Fibroblast of mammary gland (primary cell): ENCODE data around the gene AHCTF1.

Experiments used
- DNase-seq: peaks from one replicate; pipeline ENCODE4 v3.0.0-alpha.2; 2010; ENCODE audit warnings: low read depth
- H3K4me3 ChIP-seq: 2 replicates; pipeline ENCODE4 v1.5.1; 2011; ENCODE audit warnings: low read depth, mild to moderate bottlenecking, low read length, moderate library complexity; ENCODE audit not compliant: control insufficient read depth
- TF ChIP-seq, protein P1 (sequence below): conservative IDR thresholded peaks from 2 replicates; pipeline ENCODE4 v1.5.1; 2011; ENCODE audit warnings: low read depth, low read length, inconsistent platforms; ENCODE audit not compliant: control insufficient read depth, insufficient read depth

AHCTF1 gene

DNA sequence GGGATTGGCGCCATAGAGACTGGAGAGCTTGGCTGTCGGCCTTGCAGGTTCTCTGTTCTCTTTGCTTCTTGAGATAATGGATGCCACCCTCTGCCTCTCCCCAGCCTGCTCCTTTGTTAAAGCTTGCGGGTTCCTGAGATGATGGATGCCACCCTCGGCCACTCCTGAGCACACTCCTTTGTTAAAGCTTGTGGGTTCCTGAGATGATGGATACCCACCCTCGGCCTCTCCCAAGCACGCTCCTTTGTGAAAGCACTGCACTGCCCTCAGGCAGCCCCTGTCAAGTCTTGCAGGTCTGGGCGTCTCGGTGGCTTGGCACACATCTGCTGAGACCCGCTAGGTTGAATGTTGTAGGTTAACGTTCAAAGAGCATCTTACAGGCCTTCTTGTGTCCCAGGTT, 131.0 kb downstream of the AHCTF1 start:
- no peak overlapping the region for H3K4me3 ChIP-seq
- DNase-seq = no peak
- TF ChIP-seq, protein P1, sequence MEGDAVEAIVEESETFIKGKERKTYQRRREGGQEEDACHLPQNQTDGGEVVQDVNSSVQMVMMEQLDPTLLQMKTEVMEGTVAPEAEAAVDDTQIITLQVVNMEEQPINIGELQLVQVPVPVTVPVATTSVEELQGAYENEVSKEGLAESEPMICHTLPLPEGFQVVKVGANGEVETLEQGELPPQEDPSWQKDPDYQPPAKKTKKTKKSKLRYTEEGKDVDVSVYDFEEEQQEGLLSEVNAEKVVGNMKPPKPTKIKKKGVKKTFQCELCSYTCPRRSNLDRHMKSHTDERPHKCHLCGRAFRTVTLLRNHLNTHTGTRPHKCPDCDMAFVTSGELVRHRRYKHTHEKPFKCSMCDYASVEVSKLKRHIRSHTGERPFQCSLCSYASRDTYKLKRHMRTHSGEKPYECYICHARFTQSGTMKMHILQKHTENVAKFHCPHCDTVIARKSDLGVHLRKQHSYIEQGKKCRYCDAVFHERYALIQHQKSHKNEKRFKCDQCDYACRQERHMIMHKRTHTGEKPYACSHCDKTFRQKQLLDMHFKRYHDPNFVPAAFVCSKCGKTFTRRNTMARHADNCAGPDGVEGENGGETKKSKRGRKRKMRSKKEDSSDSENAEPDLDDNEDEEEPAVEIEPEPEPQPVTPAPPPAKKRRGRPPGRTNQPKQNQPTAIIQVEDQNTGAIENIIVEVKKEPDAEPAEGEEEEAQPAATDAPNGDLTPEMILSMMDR = no peak

DNA sequence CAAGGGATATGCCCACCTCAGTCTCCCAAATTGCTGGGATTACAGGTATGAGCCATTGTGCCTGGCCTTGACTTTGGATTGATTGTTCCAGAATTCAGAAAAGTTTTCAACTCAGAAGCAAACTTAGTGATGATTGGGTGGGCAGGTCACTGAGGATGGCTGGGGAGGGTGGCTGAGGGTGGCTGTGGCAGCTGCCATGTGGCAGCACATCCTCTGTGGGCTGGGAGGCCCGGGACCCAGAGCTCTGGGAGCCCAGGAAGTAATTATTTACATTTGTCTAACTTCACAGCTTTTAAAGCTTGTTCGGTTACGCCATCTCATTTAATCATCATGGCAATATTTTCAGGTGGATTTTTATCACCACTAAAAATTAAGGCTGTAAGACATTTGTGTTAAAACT, 131.4 kb downstream of the AHCTF1 start:
- no peak for DNase-seq
- TF ChIP-seq, protein P1 = no peak
- no peak overlapping the region for H3K4me3 ChIP-seq

DNA sequence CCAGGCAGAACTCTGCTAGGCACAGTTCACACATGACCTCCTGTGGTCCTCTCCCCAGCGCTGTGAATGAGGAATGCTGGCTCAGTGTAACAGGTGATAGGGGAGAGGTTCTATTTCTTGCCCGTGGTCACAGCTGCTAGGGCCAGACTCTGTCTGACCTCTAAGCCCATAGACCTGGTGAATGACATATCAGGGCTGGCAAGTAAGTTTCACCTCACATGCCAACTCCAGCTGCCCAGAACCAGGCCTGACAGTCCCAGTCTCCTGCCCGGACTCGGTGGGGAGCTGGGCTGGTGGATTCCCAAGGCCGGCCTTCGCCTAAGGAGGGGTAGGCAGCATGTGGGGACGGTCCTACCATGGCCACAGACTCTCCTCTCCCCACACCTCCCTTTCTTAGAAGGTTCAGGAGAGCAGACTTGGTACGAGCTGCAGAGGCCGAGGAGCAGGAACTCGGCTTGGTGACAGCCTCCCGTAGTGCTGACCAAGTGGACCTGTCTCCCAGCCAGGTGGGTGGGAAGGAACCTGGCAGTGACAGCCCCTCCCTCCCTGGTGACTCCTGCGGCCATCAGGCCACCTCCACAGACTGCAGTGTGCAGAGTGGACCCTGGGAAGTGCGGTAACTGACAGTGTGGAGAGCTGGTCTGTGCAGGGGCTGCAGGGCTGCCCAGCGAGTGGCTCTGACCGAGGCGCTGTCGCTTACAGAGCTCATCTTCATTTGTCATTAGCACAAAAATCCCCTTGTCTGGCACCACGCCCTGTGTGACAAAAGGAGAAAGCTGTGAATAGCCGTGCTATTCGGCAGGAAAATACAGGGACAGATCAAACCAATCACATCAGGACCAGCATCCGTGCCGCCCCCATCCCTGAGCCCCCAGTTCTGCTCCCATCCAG, 132.9 kb downstream of the AHCTF1 start:
- no peak overlapping the region for H3K4me3 ChIP-seq
- DNase-seq = no peak
- TF ChIP-seq, protein P1 = no peak

DNA sequence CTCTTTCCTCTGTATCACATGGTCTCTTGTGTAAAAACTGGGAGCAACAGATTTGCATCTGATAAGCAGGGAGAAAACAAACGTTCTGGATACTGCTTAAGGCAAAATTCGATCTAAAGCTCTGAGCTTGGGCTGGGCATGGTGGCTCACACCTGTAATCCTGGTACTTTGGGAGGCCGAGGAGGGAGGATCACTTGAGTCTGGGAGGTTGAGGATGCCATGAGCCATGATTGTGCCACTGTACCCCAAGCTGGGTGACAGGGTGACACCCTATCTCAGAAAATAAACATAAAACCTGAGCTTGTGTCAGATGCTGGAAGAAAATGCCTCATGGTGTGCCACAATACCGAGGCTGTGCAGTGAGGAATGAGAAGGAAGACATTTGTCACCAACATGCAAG, 133.6 kb downstream of the AHCTF1 start:
- TF ChIP-seq, protein P1 = no peak
- no peak for DNase-seq
- no peak overlapping the region for H3K4me3 ChIP-seq

DNA sequence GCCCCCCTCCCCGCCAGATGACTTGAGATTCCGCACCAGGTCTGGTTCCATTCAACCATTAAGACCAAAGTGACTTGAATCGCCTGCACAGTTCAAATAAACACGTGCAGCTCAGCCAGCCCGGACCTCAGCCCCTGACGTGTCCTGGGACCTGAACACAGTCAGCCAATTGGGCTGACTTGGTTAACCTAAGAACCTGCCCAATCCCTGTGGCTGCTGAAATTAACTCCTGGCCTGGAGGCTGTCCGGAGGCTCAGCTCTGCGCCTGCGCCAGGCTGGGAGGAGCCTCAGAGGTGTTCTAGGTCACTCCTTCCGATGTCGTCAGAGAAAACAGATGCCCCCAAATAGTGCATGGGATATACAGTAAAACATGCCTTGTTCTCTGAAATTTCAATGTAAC, 134.2 kb downstream of the AHCTF1 start:
- TF ChIP-seq, protein P1 = no peak
- no peak for DNase-seq
- no peak overlapping the region for H3K4me3 ChIP-seq

DNA sequence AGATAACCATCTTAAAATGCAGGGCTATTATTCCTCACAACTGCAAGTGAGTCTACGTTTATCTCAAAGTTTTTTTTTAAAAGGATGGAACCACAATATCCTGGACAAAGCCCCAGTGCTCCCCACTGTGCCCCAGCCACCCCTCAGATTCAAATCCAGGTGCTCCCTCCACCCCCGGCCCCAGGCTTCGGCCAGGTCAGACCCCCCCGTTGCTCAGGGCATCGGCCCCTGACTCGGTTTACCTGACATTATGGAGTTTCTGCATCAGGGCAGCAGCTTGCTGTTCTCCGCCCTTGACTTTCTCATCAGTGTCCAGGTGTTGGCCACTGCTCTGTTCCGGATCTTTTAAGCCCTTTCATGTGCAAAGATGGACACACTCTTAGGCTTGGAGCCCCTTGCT, 134.6 kb downstream of the AHCTF1 start:
- no peak overlapping the region for H3K4me3 ChIP-seq
- TF ChIP-seq, protein P1 = no peak
- no peak for DNase-seq
